Prostate gland (tissue), 2 donors: ENCODE data around the gene ANKS4B. TPM values are rescaled to one million over a fixed set of nuclear protein-coding genes. Genes with fewer than 3 reads are reported as not detected.
A peak's percentile ranks its signal among the peaks of the same experiment; 100 is the strongest.

Source experiments
- DNase-seq: peaks from one replicate; pipeline ENCODE4 v3.0.0-alpha.2; 2019; ENCODE audit warnings: low spot score
- H3K27ac ChIP-seq, 2 donors: fragments of 200-600 bp; sonication (generic); 2 replicates each; pipeline ENCODE4 v1.5.1; 2017 to 2019
- H3K27me3 ChIP-seq: fragments of 200-600 bp; sonication (generic); replicated peaks from 2 replicates; pipeline ENCODE4 v1.5.1; 2019; ENCODE audit not compliant: insufficient read depth
- H3K36me3 ChIP-seq, 2 donors: fragments of 200-600 bp; sonication (generic); 1 replicate in 1 of 2; 2 replicates in 1 of 2; pipeline versions ENCODE4 v1.5.1 to v1.8.1; 2017 to 2019
- H3K4me1 ChIP-seq: fragments of 200-600 bp; sonication (generic); replicated peaks from 2 replicates; pipeline ENCODE4 v1.5.1; 2019
- H3K4me3 ChIP-seq, 2 donors: fragments of 200-600 bp; sonication (generic); 2 replicates each; pipeline ENCODE4 v1.5.1; 2017 to 2019
- H3K9me3 ChIP-seq: fragments of 200-600 bp; sonication (generic); 2 replicates; pipeline ENCODE4 v1.5.1; 2017
- POLR2A ChIP-seq: fragments of 450-650 bp; IDR thresholded peaks from one replicate; pipeline ENCODE4 v1.6.1; 2016; ENCODE audit warnings: antibody characterized with exemption, mild to moderate bottlenecking
- POLR2AphosphoS5 ChIP-seq: sonication (generic); formaldehyde crosslinking; IDR thresholded peaks from one replicate; pipeline ENCODE4 v1.6.1; 2017; ENCODE audit warnings: antibody characterized with exemption
- WGBS: methylation state at CpG from one replicate; pipeline ENCODE4 v1.1.5; 2018; 5-methylcytosine and 5-hydroxymethylcytosine counted together
- intact Hi-C: fragments of 100-400 bp; cut with DNase I; formaldehyde crosslinking; loops from one replicate; pipeline ENCODE4 v1.14.2; 2022
- total RNA-seq, 2 donors: library from RNA; depleted of rRNA; stranded (reverse); fragments of >200 nt; gene quantifications; one replicate each; pipeline ENCODE4 v1.1.0, GENCODE V29; 2016
- TF ChIP-seq, protein P1 (sequence below), 4 experiments: fragments of 200-600 bp in 2 of 4; fragments of 450-650 bp in 2 of 4; sonication (generic) in 2 of 4; IDR thresholded peaks; 1 replicate in 3 of 4; 2 replicates in 1 of 4; pipeline ENCODE4 v1.5.1; 2016 to 2019; ENCODE audit warnings: antibody characterized with exemption in 4 of 4, mild to moderate bottlenecking in 2 of 4, moderate library complexity in 2 of 4

ANKS4B gene
- total RNA-seq, 2 donors from 2014 or later, result not detected

DNA sequence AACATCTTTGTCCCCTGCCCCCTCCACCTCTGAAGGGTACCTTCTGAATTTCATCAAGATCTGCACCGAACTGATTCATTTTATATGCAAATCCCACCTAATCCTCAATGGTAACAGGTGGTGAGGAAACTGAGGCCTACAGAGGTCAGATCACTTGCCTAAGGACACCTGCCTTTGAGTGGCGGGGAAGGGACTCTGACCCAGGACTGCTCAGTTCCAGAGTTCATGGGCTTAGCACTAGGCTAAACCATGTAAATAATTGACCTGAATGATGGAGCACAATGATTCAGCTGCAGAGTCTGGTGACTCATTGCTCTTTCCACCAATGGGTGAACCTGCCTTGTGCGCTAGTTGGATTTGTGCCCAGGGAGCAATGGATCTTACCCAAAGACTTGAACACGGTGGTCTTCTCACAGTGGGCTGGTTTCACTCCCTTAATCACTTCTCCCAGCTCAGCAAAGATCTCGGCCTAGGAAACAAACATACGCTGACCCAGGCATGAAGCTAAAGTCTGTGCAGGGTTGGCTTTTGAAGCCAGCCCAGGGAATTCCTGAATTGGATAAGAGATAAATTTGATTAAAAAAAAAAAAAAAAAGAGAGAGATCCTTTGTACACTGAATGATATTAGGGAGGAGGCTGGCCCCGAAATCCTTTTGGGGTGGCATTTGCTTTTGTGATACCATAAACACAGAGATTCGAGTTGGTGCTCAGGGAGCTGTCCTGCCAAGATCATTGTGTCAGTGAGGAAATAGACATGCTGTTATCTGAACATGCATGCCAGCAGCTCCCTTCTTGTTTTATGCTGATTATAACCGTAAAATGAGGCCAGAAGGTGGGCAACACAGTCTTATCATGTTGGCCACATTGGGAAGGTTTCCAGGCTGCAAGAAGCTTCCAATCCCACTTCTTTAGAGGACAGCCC is 27.6 kb downstream of the ANKS4B start:
- 72% methylated on average over 9 of the region's 9 CpGs for WGBS
- H3K9me3 ChIP-seq, result no peaks in the 10 kb centered on the region
- H3K4me3 ChIP-seq, result no peak overlapping the region
- no peaks in the 10 kb centered on the region for H3K36me3 ChIP-seq
- H3K4me1 ChIP-seq, result peaks cover 7% of the 10 kb centered on the region
- TF ChIP-seq, protein P1, sequence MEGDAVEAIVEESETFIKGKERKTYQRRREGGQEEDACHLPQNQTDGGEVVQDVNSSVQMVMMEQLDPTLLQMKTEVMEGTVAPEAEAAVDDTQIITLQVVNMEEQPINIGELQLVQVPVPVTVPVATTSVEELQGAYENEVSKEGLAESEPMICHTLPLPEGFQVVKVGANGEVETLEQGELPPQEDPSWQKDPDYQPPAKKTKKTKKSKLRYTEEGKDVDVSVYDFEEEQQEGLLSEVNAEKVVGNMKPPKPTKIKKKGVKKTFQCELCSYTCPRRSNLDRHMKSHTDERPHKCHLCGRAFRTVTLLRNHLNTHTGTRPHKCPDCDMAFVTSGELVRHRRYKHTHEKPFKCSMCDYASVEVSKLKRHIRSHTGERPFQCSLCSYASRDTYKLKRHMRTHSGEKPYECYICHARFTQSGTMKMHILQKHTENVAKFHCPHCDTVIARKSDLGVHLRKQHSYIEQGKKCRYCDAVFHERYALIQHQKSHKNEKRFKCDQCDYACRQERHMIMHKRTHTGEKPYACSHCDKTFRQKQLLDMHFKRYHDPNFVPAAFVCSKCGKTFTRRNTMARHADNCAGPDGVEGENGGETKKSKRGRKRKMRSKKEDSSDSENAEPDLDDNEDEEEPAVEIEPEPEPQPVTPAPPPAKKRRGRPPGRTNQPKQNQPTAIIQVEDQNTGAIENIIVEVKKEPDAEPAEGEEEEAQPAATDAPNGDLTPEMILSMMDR (IDR thresholded peaks at IDR 0.05), result no peak
- TF ChIP-seq POLR2A, result no peak
- no peak for TF ChIP-seq POLR2AphosphoS5
- no peak overlapping the region for H3K27ac ChIP-seq
- H3K27me3 ChIP-seq, result no peaks in the 10 kb centered on the region
- intact Hi-C loops, result no loop called here
- no peak for DNase-seq

GRCh38 chr16:21262779-21263639 is 29.5 kb downstream of the ANKS4B start:
- Histone ChIP-seq H3K27ac (peak overlapping the region; percentile 80 to 81), H3K27me3 (no peaks in the 10 kb centered on the region), H3K9me3 (no peaks in the 10 kb centered on the region), H3K4me1 (peaks cover 7% of the 10 kb centered on the region), H3K4me3 (no peak overlapping the region), H3K36me3 (no peaks in the 10 kb centered on the region)
- 66% methylated on average over 12 of the region's 12 CpGs for WGBS
- intact Hi-C loops, result no loop called here
- TF ChIP-seq, protein P1 (IDR thresholded peaks at IDR 0.05), result no peak
- TF ChIP-seq POLR2A, result no peak
- no peak for TF ChIP-seq POLR2AphosphoS5
- DNase-seq, result no peak

- H3K27ac ChIP-seq, result peak overlapping the region; percentile 80 to 81
- peak; percentile 75 for DNase-seq
- 19% methylated on average over 14 of the region's 14 CpGs for WGBS
- TF ChIP-seq, protein P1 (IDR thresholded peaks at IDR 0.05), result no peak
- TF ChIP-seq POLR2AphosphoS5, result peak; percentile 78
- intact Hi-C loops, result no loop called here
- no peak overlapping the region for H3K4me3 ChIP-seq
- H3K9me3 ChIP-seq, result no peaks in the 10 kb centered on the region
- H3K36me3 ChIP-seq, result no peaks in the 10 kb centered on the region
- H3K27me3 ChIP-seq, result no peaks in the 10 kb centered on the region
- peaks cover 7% of the 10 kb centered on the region for H3K4me1 ChIP-seq
These were observed 30.4 kb downstream of the ANKS4B start for GRCh38 chr16:21263640-21264570.

DNA sequence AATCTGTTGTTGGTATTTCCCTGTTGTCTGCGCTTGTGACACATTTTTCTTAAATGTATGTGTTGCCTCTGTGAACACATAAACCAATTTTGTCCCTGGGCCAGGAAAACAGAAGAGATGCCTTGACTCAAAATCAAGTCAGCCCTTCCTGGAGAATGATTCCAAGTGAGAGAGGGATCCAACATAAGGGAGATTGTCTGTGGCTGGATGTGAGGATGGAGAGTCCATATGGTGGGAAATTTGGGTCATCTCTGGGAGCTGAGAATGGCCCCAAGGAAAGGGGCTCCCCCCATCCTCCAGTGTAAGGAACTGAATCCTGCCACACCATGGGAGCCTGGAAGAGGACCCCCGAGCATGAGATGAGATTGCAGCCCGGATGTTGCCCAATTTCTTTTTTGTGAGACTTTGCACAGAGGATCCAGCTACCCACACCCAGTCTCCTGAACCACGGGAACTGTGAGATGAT is 31.1 kb downstream of the ANKS4B start:
- Histone ChIP-seq H3K27ac (peak overlapping the region; percentile 80 to 81), H3K27me3 (no peaks in the 10 kb centered on the region), H3K9me3 (no peaks in the 10 kb centered on the region), H3K36me3 (no peaks in the 10 kb centered on the region), H3K4me3 (no peak overlapping the region), H3K4me1 (peaks cover 7% of the 10 kb centered on the region)
- intact Hi-C loops, result no loop called here
- no peak for TF ChIP-seq POLR2AphosphoS5
- TF ChIP-seq, protein P1 (IDR thresholded peaks at IDR 0.05), result no peak
- TF ChIP-seq POLR2A, result no peak
- WGBS, result 58% methylated on average over 4 of the region's 4 CpGs
- peak; percentile 33 for DNase-seq
